ENCODE data around the gene COPS9.

The COPS9 gene

DNA sequence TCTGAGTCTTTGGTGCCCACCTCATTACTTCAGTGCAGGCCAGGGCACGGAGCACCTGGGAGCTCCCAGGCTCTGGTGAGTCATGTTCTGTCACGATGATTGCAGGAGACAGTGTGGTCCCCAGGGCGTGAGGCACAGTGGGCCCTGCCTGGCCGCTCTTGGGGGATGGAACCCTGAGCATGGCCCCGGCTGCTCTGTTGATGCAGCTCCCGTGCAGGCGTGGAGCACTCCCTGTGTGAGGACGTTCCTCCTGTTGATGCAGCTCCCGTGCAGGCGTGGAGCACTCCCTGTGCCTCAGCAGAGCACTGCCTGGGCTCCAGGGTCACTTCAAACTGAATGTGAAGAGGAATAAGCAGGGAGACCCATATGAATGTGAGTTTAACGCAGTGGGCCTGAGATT is 30.1 kb downstream of the COPS9 start:
- Mint-ChIP-seq H3K27me3 (peaks cover 13% of the 10 kb centered on the region), H3K9me3 (no peaks in the 10 kb centered on the region), H3K36me3 (ENCODE audit: low read depth) (no peaks in the 10 kb centered on the region), H3K4me1 (no peaks in the 10 kb centered on the region), H3K27ac (no peak overlapping the region), H3K4me3 (no peak overlapping the region)
- ATAC-seq (no peak), DNase-seq (no peak)

DNA sequence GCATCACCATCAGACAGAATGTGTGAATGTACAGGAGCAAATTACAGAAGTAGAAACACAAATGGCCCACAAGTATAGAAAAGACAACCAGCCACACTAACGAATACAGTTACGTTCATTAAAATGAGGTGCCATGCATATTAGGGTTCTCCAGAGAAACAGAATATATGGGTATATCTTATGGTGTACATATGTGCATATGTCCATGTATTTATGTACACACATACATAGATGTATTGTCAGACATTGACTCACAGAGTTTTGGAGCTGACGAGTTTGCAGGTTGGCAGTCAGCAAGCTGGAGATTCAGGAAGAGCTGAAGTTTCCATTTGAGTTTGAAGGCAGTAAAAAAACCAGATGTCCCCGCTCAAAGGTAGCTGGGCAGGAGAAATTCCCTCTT is 33.0 kb downstream of the COPS9 start:
- ATAC-seq (no peak), DNase-seq (no peak)
- no peak overlapping the region for H3K27ac Mint-ChIP-seq
- H3K9me3 Mint-ChIP-seq = peaks cover 3% of the 10 kb centered on the region
- peaks cover 37% of the 10 kb centered on the region for H3K27me3 Mint-ChIP-seq
- no peaks in the 10 kb centered on the region for H3K36me3 Mint-ChIP-seq (ENCODE audit: low read depth)
- H3K4me1 Mint-ChIP-seq = no peaks in the 10 kb centered on the region
- no peak overlapping the region for H3K4me3 Mint-ChIP-seq

DNA sequence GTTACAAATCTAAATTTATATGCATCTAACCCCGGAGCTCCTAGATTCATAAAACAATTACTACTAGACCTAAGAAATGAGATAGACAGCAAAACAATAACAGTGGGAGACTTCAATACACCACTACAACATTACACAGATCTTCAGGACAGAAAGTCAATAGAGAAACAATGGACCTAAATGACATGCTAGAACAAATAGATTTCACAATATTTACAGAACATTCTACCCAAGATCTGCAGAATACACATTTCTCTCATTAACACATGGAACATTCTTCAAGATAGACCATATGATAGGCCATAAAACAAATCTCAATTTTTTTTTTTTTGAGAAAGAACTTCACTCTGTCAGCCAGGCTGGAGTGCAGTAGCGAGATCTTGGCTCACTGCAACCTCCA is 37.8 kb downstream of the COPS9 start:
- DNase-seq (no peak), ATAC-seq (no peak)
- Mint-ChIP-seq H3K36me3 (ENCODE audit: low read depth) (no peaks in the 10 kb centered on the region), H3K4me3 (no peak overlapping the region), H3K4me1 (no peaks in the 10 kb centered on the region), H3K27me3 (peaks cover 72% of the 10 kb centered on the region), H3K9me3 (peaks cover 6% of the 10 kb centered on the region), H3K27ac (no peak overlapping the region)

DNA sequence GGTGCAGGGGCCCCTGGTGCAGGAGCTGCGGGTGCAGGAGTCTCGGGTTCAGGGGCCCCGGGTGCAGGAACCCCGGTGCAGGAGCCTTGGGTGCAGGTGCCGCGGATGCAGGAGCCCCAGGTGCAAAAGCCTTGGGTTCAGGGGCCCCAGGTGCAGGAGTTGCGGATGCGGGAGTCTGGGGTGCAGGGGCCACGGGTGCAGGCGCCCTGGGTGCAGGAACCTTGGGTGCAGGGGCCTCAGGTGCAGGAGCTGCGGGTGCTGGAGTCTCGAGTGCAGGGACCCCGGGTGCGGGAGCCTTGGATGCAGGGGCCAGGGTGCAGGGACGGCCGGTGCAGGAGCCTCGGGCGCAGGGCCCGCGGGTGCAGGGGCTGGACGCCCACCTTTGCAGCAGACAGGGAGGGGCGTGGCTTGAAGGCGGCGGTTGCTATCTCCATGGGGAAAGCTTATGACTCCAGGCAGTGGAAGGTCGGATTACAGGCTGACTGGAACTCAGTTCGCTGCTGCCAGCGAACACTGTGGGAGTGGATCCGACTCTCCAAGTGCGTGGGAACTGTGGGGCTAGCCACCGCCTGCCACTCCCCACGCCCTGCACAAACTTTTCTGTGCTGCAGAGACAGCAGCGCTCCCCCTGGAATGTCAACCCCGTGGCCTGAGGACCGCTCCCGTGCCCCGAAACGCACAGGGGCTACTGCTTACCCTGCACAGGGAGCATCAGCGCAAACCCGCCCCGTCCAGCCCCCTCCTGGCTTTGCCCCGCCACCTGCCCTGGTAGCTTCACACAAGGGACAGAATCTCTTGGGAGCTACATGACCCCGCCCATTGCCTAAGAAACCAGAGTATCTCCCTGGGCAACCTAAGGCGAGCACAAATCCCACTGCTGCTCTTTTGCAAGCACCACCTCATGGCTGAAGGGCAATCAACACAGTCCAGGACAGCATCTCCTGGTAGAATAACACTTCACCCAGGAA is 40.3 kb downstream of the COPS9 start:
- Mint-ChIP-seq H3K27me3 (peaks cover 70% of the 10 kb centered on the region), H3K4me1 (no peaks in the 10 kb centered on the region), H3K4me3 (no peak overlapping the region), H3K36me3 (ENCODE audit: low read depth) (no peaks in the 10 kb centered on the region), H3K27ac (no peak overlapping the region), H3K9me3 (peaks cover 6% of the 10 kb centered on the region)
- ATAC-seq (no peak), DNase-seq (no peak)

DNA sequence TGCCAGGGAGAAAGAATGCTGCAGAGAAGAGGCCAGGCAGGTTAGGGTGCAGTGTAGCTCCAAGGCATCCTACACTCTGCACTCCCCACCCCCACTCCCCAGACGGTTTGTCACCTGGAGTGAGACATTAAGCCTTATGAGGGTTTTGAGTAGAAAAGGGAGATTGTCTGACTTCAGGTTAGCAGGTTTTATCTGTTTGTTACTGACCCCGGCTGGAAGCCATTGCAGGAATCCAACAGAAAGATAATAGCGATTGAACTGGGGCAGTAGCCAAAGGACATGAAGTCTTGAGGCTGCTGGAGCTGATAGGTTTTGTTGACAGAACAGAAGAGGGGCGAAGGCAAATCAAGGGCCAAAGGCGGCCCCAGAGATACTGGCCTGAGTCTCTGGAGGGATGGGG is 46.8 kb downstream of the COPS9 start:
- ATAC-seq (no peak), DNase-seq (no peak)
- Mint-ChIP-seq H3K27me3 (peaks cover 38% of the 10 kb centered on the region), H3K4me3 (no peak overlapping the region), H3K9me3 (peaks cover 22% of the 10 kb centered on the region), H3K27ac (no peak overlapping the region), H3K4me1 (no peaks in the 10 kb centered on the region), H3K36me3 (ENCODE audit: low read depth) (peaks cover 2% of the 10 kb centered on the region)

DNA sequence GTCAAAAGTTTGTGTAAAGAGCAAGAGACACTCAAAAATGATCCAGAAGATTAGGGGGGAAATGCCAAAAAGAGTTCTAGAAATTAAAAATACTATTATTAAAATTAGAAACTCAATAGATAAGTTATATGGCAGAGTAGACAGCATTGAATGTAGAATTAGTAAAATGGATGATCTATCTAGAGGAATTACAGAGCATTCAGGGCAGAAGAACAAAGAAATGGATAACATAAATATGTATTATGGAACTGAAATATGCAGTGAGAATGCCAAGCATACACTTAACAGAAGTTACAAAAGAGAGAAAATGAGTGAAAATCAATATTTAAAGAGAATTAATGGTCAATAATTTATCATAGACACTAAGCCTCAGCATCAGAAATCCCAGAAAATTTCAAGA is 49.5 kb downstream of the COPS9 start:
- peaks cover 22% of the 10 kb centered on the region for H3K27me3 Mint-ChIP-seq
- ATAC-seq (no peak), DNase-seq (no peak)
- no peak overlapping the region for H3K27ac Mint-ChIP-seq
- peaks cover 2% of the 10 kb centered on the region for H3K36me3 Mint-ChIP-seq (ENCODE audit: low read depth)
- peaks cover 22% of the 10 kb centered on the region for H3K9me3 Mint-ChIP-seq
- no peaks in the 10 kb centered on the region for H3K4me1 Mint-ChIP-seq
- no peak overlapping the region for H3K4me3 Mint-ChIP-seq
